SK-N-SH (cell line): ENCODE results near the gene BAIAP2. TPM values are rescaled to one million over a fixed set of nuclear protein-coding genes. Genes with fewer than 3 reads are reported as not detected.

ENCODE experiments used
- CTCF ChIA-PET: fragments of 300-600, 350-600 bp; formaldehyde crosslinking; extraction: SDS; loops from one replicate; lab custom pipeline; 2021; lab: Yijun Ruan, JAX
- POLR2A ChIA-PET: fragments of 350-600 bp; sonication (Branson Sonifier 250); formaldehyde crosslinking; extraction: SDS; loops from one replicate; lab custom pipeline; 2020; ENCODE audit warnings: antibody characterized with exemption, inconsistent platforms; lab: Yijun Ruan, JAX
- DNase-seq: peaks from one replicate; pipeline ENCODE4 v3.0.0; 2012
- H2AFZ ChIP-seq: fragments of 200-600 bp; sonication (generic); 2 replicates; pipeline ENCODE4 v1.8.1; 2016; ENCODE audit warnings: antibody characterized with exemption, mild to moderate bottlenecking, low read depth
- H3F3A ChIP-seq: fragments of 200-600 bp; sonication (generic); replicated peaks from 2 replicates; pipeline ENCODE3; 2016; ENCODE audit warnings: antibody characterized with exemption, mild to moderate bottlenecking; ENCODE audit not compliant: insufficient read depth
- H3K27ac ChIP-seq, 2 experiments: fragments of 200-500 bp in 1 of 2; fragments of 200-600 bp in 1 of 2; sonication (Bioruptor generic) in 1 of 2; sonication (generic), shearing (Covaris generic) in 1 of 2; 2 replicates each; pipeline versions ENCODE4 v1.5.1 to v1.6.1; 2014 to 2016; ENCODE audit warnings: low read depth in 2 of 2, inconsistent platforms in 1 of 2, low read length in 1 of 2, mild to moderate bottlenecking in 1 of 2, mixed read lengths in 1 of 2
- H3K27me3 ChIP-seq: fragments of 200-600 bp; sonication (generic), shearing (Covaris generic); 2 replicates; pipeline ENCODE4 v1.6.1; 2016; ENCODE audit warnings: mixed run types; ENCODE audit not compliant: insufficient read depth
- H3K36me3 ChIP-seq, 2 experiments: fragments of 200-500 bp in 1 of 2; fragments of 200-600 bp in 1 of 2; sonication (Bioruptor generic) in 1 of 2; sonication (generic) in 1 of 2; replicated peaks in 1 of 2; 2 replicates each; pipeline versions ENCODE3 to v1.5.1; 2014 to 2016; ENCODE audit warnings: low read length in 1 of 2, mild to moderate bottlenecking in 1 of 2; ENCODE audit not compliant: insufficient read depth in 2 of 2, control insufficient read depth in 1 of 2
- H3K4me1 ChIP-seq, 2 experiments: fragments of 200-500 bp in 1 of 2; fragments of 200-600 bp in 1 of 2; sonication (Bioruptor generic) in 1 of 2; sonication (generic), shearing (Covaris generic) in 1 of 2; 2 replicates each; pipeline versions ENCODE4 v1.5.1 to v1.6.1; 2014 to 2016; ENCODE audit warnings: low read depth in 1 of 2, low read length in 1 of 2, mixed run types in 1 of 2; ENCODE audit not compliant: insufficient read depth in 2 of 2, control insufficient read depth in 1 of 2
- H3K4me2 ChIP-seq: fragments of 200-600 bp; sonication (generic), shearing (Covaris generic); 2 replicates; pipeline ENCODE4 v1.6.1; 2017; ENCODE audit warnings: mixed run types
- H3K4me3 ChIP-seq, 2 experiments: fragments of 200-500 bp in 1 of 2; fragments of 200-600 bp in 1 of 2; sonication (Bioruptor generic) in 1 of 2; sonication (generic), shearing (Covaris generic) in 1 of 2; 2 replicates each; pipeline versions ENCODE4 v1.5.1 to v1.8.1; 2014 to 2016; ENCODE audit warnings: low read depth in 2 of 2, inconsistent platforms in 1 of 2, low read length in 1 of 2, mild to moderate bottlenecking in 1 of 2, mixed read lengths in 1 of 2, moderate library complexity in 1 of 2
- H3K79me2 ChIP-seq: fragments of 200-600 bp; sonication (generic); 2 replicates; pipeline ENCODE4 v1.8.1; 2017; ENCODE audit warnings: mild to moderate bottlenecking; ENCODE audit not compliant: insufficient read depth
- H3K9ac ChIP-seq: fragments of 200-600 bp; sonication (generic); 2 replicates; pipeline ENCODE4 v1.6.1; 2017; ENCODE audit warnings: mixed run types
- H3K9me2 ChIP-seq: fragments of 200-600 bp; sonication (generic); 2 replicates; pipeline ENCODE4 v1.6.1; 2017; ENCODE audit warnings: mixed run types
- H3K9me3 ChIP-seq: fragments of 200-600 bp; sonication (generic); 2 replicates; pipeline ENCODE4 v1.6.1; 2017; ENCODE audit warnings: mixed run types, mild to moderate bottlenecking, moderate library complexity
- H4K20me1 ChIP-seq: fragments of 200-600 bp; sonication (generic); 2 replicates; pipeline ENCODE4 v1.6.1; 2017; ENCODE audit warnings: mild to moderate bottlenecking, mixed run types; ENCODE audit not compliant: insufficient read depth
- CHD2 ChIP-seq: fragments of 150-350 bp; IDR thresholded peaks from 2 replicates; pipeline ENCODE4 v1.6.1; 2018; ENCODE audit warnings: low read length; ENCODE audit not compliant: partially characterized antibody
- CTCF ChIP-seq: fragments of 200-600 bp; sonication (generic); IDR thresholded peaks from 2 replicates; pipeline ENCODE4 v1.6.1; 2017; ENCODE audit warnings: antibody characterized with exemption, mild to moderate bottlenecking, moderate library complexity
- ELF1 ChIP-seq: IDR thresholded peaks from 2 replicates; pipeline ENCODE4 v1.4.0; 2012
- FOSL2 ChIP-seq: IDR thresholded peaks from 2 replicates; pipeline ENCODE4 v1.4.0; 2012; ENCODE audit warnings: low read depth, mild to moderate bottlenecking, moderate library complexity, borderline replicate concordance
- FOXJ3 ChIP-seq: sonication (generic); formaldehyde crosslinking; IDR thresholded peaks from 2 replicates; pipeline ENCODE4 v1.5.1; 2020; ENCODE audit warnings: mild to moderate bottlenecking, missing genetic modification reagents
- GATA2 ChIP-seq: sonication (generic); formaldehyde crosslinking; IDR thresholded peaks from 2 replicates; pipeline ENCODE4 v1.5.0; 2020; ENCODE audit warnings: mild to moderate bottlenecking, missing genetic modification reagents
- MEF2A ChIP-seq: IDR thresholded peaks from 2 replicates; pipeline ENCODE4 v1.4.0; 2012; ENCODE audit warnings: low read depth, borderline replicate concordance
- MXI1 ChIP-seq: IDR thresholded peaks from 2 replicates; pipeline ENCODE4 v1.6.1; 2012; ENCODE audit warnings: mild to moderate bottlenecking, low read depth, low read length, improper control_type of control experiment
- NRF1 ChIP-seq: IDR thresholded peaks from 2 replicates; pipeline ENCODE4 v1.6.1; 2012; ENCODE audit warnings: low read depth, mild to moderate bottlenecking, low read length
- POLR2AphosphoS5 ChIP-seq: IDR thresholded peaks from 2 replicates; pipeline ENCODE4 v1.6.1; 2012; ENCODE audit warnings: low read depth, low read length
- RAD21 ChIP-seq: IDR thresholded peaks from 2 replicates; pipeline ENCODE4 v1.6.1; 2012; ENCODE audit warnings: mild to moderate bottlenecking, low read length
- RCOR1 ChIP-seq: fragments of 150-350 bp; IDR thresholded peaks from 2 replicates; pipeline ENCODE4 v1.6.1; 2017; ENCODE audit warnings: antibody characterized with exemption, low read length
- REST ChIP-seq: IDR thresholded peaks from 2 replicates; pipeline ENCODE4 v1.6.1; 2012; ENCODE audit warnings: mild to moderate bottlenecking, low read depth, low read length, moderate library complexity
- SMC3 ChIP-seq: IDR thresholded peaks from 2 replicates; pipeline ENCODE4 v1.6.1; 2012; ENCODE audit warnings: low read depth, low read length, improper control_type of control experiment
- TAF1 ChIP-seq: IDR thresholded peaks from 2 replicates; pipeline ENCODE4 v1.6.1; 2012; ENCODE audit warnings: low read depth, mild to moderate bottlenecking, low read length, moderate library complexity, borderline replicate concordance
- TCF12 ChIP-seq: IDR thresholded peaks from 2 replicates; pipeline ENCODE4 v1.4.0; 2012
- USF1 ChIP-seq: IDR thresholded peaks from 2 replicates; pipeline ENCODE4 v1.4.0; 2012; ENCODE audit warnings: low read depth, borderline replicate concordance
- USF2 ChIP-seq: fragments of 150-350 bp; IDR thresholded peaks from 2 replicates; pipeline ENCODE4 v1.6.1; 2017; ENCODE audit warnings: antibody characterized with exemption, low read length, low read depth, borderline replicate concordance
- WGBS: methylation state at CpG from one replicate; pipeline ENCODE4 v1.1.6; 2017; ENCODE audit warnings: low lambda C conversion rate; 5-methylcytosine and 5-hydroxymethylcytosine counted together
- polyA plus RNA-seq, 3 experiments: library from polyadenylated mRNA; depleted of rRNA; stranded (reverse); fragments of >200 nt; gene quantifications; 2 replicates each; pipeline ENCODE4 v1.2.3, GENCODE V29; 2012

The BAIAP2 gene
- polyA plus RNA-seq, 1 of the 3 experiments (the other 2 are of a cell fraction), result 19.8 TPM

GRCh38 chr17:81073967-81074839 lies 39.3 kb downstream of the BAIAP2 start:
- no peaks in the 10 kb centered on the region for H3K9me2 ChIP-seq
- H3K9ac ChIP-seq, result no peak overlapping the region
- peaks cover 0 to 29% of the 10 kb centered on the region in 2 experiments; a peak in 1 of 4 replicates for H3K4me1 ChIP-seq
- no peak overlapping the region for H3K4me3 ChIP-seq
- ChIA-PET POLR2A (no interaction called here), CTCF (interaction anchor here (1.5 to 7.2 kb wide), 4 partner anchors 23 to 51 kb away, joined by 4 to 63 read pairs (median 10); no protein-coding TSS in a partner anchor)
- no peaks in the 10 kb centered on the region for H3K79me2 ChIP-seq
- TF ChIP-seq USF1 (no peak), ELF1 (no peak), MXI1 (no peak), TAF1 (no peak), TCF12 (no peak), FOSL2 (no peak), USF2 (no peak), SMC3 (no peak), CHD2 (no peak)
- H2AFZ ChIP-seq, result no peak overlapping the region
- 0 out of 2 replicates have a peak, but pooled peaks cover 4% of the 10 kb centered on the region for H4K20me1 ChIP-seq
- H3K27me3 ChIP-seq, result no peaks in the 10 kb centered on the region
- no peaks in the 10 kb centered on the region for H3F3A ChIP-seq
- no peak overlapping the region for H3K4me2 ChIP-seq
- no peaks in the 10 kb centered on the region for H3K9me3 ChIP-seq
- WGBS, result 93% methylated on average over 42 of the region's 42 CpGs
- no peak for DNase-seq
- no peaks in the 10 kb centered on the region for H3K36me3 ChIP-seq
- no peak overlapping the region for H3K27ac ChIP-seq

- peaks cover 0 to 29% of the 10 kb centered on the region in 2 experiments; a peak in 1 of 4 replicates for H3K4me1 ChIP-seq
- H3K9me3 ChIP-seq, result no peaks in the 10 kb centered on the region
- H3F3A ChIP-seq, result no peaks in the 10 kb centered on the region
- no peaks in the 10 kb centered on the region for H3K36me3 ChIP-seq
- 0 out of 2 replicates have a peak, but pooled peaks cover 4% of the 10 kb centered on the region for H4K20me1 ChIP-seq
- H3K9me2 ChIP-seq, result no peaks in the 10 kb centered on the region
- no peak for DNase-seq
- ChIA-PET POLR2A (no interaction called here), CTCF (interaction anchor here (7.2 to 7.4 kb wide), 2 partner anchors 28 to 49 kb away, joined by 60 to 63 read pairs; no protein-coding TSS in a partner anchor)
- 88% methylated on average over 8 of the region's 8 CpGs for WGBS
- no peak overlapping the region for H3K9ac ChIP-seq
- no peak for TF ChIP-seq FOXJ3
- no peak for TF ChIP-seq RAD21
- TF ChIP-seq REST, result no peak
- TF ChIP-seq GATA2 (CRISPR knock-in tag), result no peak
- no peak for TF ChIP-seq RCOR1
- TF ChIP-seq CTCF, result no peak
- TF ChIP-seq MEF2A, result no peak
- TF ChIP-seq NRF1, result no peak
- no peak for TF ChIP-seq POLR2AphosphoS5
- no peak for TF ChIP-seq CHD2
- H2AFZ ChIP-seq, result no peak overlapping the region
- no peak overlapping the region for H3K4me2 ChIP-seq
- H3K27ac ChIP-seq, result no peak overlapping the region
- H3K79me2 ChIP-seq, result no peaks in the 10 kb centered on the region
- no peaks in the 10 kb centered on the region for H3K27me3 ChIP-seq
- no peak overlapping the region for H3K4me3 ChIP-seq
Observed at GRCh38 chr17:81074875-81075274, 39.9 kb downstream of the BAIAP2 start.
